Keratinocyte (primary cell): ENCODE results near the gene NUP214.

Source experiments
- CTCF ChIP-seq, 3 experiments: IDR thresholded peaks in 1 of 3; conservative IDR thresholded peaks in 1 of 3; optimal IDR thresholded peaks in 1 of 3; 2 replicates in 2 of 3; 3 replicates in 1 of 3; pipeline versions ENCODE3 to v1.5.1; 2011; ENCODE audit warnings: low read length in 3 of 3, mild to moderate bottlenecking in 3 of 3, moderate library complexity in 2 of 3, control low read depth in 1 of 3, inconsistent platforms in 1 of 3; ENCODE audit not compliant: insufficient read depth in 2 of 3; ENCODE audit errors: extremely low read depth in 1 of 3
- EZH2 ChIP-seq: IDR thresholded peaks from one replicate; pipeline ENCODE4 v1.6.1; 2012; ENCODE audit warnings: inconsistent platforms, mild to moderate bottlenecking, low read length, moderate library complexity

- TF ChIP-seq CTCF (optimal IDR thresholded peaks at IDR 0.05 in 1 of 3, IDR thresholded peaks at IDR 0.05 in 1 of 3, conservative IDR thresholded peaks at IDR 0.05 in 1 of 3; ENCODE audit: extremely low read depth in 1 of 3, insufficient read depth in 2 of 3, low read length in 3 of 3) (no peak), EZH2 (no peak)
These were observed 100.8 kb downstream of the NUP214 start for GRCh38 chr9:131226226-131226625.
